NCI-H2029 (cell line): Measurements from ENCODE around the gene RIMBP2.

Source experiments
- DNase-seq: peaks from one replicate; lab custom pipeline; 2025; lab: John Stamatoyannopoulos, UW

The RIMBP2 gene

DNA sequence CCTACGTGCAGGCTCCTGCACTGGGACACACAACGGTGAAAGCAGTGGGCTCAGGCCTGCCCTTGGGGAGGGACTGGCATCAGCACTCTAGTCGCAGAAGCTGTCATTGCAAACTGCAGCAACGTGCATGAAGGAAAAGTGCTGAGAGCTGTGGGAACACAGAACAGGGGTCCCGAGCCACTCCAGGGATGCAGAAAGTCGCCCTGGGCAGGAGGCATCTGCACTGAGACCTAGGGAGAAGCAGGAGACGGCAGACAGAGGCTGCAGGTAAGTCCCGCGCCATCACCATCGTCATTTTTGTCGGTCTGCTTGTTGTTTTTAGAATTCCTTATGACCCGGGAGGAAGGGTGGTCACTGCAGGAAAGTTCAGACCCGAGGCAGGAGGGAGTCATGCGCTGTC lies 21.6 kb upstream of the RIMBP2 start:
- no peak for DNase-seq

DNA sequence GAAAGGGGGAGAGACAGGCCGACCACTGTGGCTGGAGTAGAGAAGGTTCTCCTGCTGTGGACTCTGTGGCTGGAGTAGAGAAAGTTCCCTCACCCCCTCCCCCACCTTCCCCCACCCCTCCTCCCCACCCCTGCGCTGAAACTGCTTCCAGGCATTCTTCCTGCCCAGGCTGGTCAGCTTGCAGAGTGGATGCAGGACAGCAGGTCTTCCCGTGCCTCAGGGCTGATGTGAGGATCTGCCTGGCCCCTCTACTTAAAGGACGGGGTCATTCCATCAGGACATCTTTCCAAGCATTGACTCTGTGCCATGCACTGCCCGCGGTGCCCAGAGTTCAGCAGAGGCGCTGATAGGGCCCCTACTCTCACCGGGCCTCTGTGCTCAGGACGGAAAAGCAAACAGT lies 13.2 kb upstream of the RIMBP2 start:
- no peak for DNase-seq

DNA sequence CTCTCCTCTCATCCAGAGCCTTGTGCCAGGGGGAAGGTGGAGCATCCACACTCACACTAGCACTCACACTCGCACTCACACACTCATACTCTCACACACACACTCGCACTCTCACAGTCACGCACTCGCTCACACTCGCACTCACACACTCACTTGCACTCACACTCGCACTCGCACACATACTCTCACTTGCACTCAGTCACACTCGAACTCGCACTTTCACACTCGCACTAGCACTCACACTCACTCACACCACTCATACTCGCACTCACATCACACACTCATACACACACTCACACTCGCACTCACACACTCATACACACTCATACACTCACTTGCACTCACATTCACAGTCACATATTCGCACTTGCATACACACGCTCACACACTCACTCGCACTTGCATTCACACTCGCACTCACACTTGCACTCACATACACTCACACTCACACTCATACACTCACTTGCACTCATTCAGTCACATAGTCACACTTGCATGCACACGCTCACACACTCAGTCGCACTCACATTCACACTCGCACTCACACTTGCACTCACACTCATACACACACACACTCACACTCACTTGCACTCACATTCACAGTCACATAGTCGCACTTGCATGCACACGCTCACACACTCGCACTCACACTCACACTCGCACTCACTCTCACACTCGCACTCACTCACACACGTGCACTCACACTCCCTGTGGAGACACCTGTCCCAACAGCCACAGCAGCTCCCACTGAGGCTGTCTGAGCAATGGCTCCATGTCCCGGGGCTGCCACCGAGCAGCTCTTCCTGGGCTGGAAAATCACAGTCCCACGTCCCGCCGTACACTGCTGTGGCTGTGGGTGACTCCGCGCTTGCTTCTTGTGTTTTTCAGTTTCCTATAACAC lies 12.3 kb upstream of the RIMBP2 start:
- DNase-seq = no peak

DNA sequence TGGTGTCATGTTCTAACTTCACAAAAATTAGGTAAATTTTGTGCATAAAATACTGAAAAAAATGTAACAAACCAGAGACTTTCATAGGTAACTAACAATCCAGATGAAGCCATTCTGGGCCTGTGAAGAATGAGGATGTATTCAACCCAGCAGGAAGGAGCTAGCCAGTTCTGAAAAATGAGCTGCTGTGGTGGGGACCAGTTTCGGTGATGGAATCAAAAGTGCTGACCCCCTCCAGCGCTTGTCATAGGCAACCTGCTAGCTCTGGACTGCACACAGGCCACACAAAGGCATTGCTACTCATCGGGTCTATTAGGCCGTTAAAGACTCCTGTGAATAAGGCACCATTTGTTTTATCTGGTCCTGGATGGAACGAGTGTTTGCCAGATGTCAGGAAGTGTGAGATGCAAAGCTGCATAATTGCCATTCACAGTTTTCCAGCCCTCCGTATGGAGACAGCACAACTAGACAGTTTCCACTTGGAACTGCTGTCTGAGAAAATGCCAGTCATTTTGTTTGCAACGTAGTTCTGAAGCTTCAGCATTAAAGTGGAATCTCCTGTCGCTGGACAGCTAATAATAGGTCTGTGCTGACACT lies 3.3 kb upstream of the RIMBP2 start:
- no peak for DNase-seq

DNA sequence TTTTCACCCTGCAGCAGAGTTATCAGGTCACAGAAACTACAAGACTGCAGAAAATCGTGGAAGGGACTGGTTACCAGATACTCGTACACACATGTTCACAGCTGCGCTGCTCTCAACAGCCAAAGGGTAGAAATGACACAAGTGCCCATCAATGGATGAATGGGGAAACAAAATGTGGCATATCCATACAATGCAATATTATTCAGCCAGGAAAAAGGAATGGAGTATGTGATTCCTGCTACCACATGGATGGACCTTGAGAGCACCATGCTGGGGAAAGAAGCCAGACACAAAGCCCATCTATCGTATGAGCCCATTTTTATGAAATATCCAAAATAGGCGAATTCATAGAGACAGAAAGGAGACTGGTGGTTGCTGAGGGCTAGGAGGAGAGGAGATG lies 1.7 kb upstream of the RIMBP2 start:
- no peak for DNase-seq

DNA sequence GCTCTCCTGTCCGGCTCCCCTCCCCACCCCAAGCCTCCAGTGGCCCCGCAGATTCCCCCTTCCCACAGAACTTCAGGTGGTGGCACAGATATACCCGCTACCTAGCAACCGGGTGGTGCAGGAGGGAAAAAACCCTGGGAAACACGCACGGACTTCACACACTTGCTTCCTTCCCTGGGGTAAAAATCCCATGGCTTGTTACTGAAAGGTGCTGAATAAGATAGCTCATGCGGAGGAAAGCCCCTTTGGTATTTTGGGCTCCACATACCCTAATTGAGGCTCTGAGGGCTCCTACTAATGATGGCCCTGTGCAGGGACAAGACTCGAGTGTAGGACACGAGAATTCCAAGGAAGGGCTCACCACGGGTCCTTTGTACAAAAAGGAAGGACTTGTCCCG lies 869 bp upstream of the RIMBP2 start:
- no peak for DNase-seq

DNA sequence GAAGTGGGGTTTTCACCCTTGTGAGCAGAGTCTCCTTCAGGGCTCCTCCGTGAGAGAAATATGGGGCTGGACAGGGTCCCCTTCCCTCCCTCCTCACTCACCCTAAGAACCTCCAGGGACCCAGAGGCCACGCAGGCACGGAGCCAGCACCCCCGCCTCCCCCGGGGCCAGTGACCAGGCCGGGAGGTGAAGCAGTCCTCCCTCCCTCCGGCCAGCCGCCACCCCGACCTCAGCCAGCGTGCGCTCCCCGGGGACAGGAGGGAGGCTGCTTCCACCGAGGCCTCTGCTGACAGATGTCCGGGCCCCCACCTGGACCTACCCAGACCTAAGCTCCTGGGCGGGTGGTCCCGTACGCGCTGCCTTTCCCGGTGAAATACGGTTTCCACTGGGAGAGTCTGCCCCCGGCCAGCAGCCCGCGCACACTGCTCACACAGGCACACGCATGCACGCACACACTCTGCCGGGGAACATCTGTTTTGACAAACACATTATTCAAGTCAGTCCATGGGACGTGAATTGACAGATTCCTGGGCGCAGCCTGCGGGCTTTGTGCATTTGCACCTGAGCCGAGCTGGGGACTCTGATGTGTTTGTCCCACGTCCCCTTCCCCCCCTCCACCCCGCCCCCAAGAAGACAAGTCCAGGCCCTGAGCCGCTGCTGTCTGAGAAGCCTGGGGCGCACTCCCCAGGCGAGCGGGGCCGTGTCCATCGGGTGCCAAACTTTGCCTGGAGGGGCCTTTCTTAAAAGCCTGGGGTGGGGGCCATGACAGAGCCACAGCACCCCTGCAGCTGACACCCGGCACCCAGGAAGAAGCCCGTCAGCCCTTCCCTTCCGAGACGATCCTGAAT lies 725 bp downstream of the RIMBP2 start:
- DNase-seq = no peak

DNA sequence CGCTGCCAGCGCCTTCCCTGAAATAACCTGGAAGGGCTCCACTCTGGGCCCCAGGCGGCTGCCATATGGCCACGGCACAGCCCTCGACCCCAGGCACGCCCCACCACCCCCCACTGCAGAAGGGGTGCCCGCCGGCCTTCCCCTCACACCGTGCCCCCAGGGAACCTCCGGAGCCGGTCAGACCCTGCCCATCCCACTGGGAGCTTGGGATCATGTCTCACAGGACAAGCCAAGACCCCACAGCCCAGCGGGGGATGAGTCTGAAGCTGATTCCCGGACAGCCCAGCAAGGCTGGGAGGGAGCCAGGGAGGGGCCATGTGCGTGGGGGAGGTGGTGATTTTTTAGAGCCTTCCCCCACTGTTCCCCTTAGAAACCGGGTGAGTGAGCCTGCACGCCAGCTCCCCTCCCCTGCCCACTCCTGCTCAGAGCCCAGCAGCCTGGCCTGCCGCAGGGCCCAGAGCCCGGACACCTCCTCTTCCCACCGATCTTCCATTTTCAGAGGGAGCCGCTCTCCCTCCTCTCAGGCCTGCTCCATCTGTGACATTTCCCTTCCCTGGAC lies 1.4 kb downstream of the RIMBP2 start:
- DNase-seq = no peak

DNA sequence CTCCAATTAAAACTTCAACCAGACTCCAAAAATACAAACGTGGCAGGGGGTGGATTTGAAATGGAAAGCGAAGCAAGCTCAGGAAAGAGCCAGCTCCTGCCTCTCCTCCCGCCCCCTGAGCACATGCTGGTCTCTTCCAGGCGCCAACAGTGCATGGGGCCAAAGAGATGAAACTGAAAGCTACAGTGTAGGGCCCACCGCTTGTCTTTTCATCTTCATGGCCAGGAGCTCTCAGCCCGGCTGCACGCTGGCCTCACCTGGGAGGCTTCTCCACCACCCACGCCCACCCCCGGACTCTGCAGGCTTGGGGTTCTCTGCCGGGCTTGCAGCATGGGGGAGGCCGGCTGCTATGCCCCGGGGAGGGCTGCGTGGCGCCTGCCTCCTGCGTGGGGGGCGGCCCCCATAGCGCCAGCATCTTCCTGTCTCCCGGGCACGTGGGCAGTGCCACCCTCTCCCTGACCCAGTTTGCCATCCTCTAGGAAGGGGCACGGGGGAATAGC lies 2.0 kb downstream of the RIMBP2 start:
- no peak for DNase-seq

DNA sequence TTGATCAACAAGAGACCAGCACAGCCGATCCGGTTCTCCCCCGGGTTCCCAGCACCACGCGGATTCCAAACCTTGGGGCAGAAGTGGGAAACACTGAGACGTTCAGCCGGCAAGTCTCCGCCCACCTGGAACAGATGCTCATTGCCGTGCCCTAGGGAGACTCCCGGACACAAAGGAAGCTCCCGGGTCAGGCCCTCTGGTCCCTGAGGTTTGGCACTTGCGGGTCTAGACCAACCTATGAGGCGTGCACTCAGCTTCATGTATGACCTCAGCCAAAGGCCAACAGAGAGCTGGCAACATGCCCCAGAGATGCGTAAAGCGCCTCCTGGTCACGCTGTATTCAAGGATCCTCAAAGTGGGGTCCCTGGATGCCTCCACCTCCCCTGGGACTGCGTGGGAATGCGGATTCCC lies 2.5 kb downstream of the RIMBP2 start:
- peak; percentile 81 for DNase-seq

DNA sequence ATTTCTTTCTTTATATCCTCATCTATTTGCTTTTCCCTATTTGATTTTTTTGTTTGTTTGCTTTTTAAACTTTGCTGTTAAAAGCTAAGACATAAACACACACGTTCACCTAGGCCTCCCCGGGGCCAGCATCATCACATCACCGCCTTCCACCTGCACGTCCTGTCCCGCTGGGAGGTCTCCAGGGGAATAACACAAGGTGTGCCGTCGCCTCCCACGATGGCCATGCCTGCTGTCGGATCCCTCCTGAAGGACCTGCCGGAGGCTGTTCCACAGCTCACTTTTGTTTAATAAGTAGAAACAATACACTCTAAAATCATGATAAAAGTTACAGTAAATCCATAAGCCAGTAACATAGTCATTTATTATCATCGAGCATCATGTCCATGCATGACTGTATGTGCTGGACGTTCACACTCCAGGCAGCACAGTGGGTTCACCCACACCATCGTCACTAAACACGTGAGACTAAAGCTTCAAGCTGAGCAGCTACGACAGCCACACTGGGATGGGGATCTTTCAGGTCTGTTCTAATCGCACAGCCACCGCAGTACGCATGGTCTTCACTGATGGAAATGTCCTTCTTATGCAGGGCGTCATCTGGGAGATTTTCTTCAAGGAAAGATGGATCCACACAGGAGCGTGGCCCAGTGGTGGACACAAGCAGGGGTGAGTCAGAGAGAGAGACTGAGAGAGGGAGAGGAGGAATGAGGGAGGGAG lies 3.6 kb downstream of the RIMBP2 start:
- DNase-seq = no peak

DNA sequence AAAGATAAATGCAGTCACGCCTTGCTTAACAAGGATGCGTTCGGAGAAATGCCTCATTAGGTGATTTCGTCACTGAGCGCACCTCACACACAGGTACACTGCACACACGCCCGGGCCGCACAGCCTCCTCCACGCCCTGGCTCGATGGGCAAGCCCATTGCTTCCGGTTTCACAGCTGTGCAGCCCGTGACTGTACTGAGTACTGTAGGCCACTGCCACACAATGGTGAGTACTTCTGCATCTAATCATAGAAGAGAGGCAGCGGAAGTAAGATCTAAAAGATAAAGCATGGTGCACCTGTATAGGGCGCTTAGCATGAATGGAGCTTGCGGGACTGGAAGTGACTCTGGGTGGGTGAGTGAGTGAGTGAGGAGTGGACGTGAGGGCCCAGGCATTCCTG lies 4.3 kb downstream of the RIMBP2 start:
- no peak for DNase-seq

DNA sequence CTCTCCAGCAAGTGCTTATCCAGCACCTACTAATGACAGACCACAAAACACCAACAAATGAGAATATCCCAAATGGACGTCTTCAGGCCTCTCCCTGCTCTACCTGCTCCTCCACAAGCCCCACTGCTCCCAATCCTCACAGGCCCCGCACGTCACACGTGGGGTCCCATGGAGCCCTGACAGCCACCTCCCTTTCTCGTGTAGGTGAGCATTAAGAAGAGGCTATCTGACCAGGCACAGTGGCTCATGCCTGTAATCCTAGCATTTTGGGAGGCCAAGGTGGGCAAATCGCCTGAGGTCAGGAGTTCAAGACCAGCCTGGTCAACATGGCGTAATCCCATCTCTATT lies 5.4 kb downstream of the RIMBP2 start:
- DNase-seq = no peak

DNA sequence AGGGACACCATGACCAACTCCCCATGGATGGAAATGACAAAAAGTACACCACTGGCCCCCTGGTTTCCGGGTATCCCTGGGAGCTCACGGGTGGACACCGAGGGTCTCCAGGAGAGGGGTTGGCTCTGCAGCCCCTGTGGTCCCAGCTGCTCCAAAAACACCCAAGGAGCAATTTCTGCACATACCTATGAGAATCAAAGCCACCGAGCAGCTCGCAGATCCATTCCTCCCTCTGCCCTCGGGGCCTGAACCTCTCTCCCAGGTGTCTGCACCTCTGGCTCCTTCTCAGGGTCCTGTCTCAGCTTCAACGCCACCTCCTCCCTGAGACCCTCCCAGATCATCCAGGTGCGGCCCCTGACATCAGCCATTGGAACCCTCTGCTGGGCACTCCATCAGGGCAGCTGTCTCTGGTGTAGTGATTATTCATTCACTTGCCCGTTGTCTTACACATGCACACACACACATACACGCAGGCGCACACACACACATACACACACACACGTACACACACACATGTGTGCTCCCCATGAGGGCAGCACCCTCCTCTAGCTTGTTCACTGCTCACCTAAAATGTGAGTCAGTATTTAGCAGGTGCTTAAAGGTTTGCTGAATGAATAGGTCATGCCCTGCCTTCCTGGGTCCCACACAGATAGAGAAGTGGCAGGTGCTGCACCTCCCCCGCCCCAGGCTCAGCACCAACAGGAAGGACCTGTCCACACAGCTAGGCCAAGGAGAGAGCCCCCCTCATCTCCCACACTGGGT lies 5.9 kb downstream of the RIMBP2 start:
- no peak for DNase-seq

DNA sequence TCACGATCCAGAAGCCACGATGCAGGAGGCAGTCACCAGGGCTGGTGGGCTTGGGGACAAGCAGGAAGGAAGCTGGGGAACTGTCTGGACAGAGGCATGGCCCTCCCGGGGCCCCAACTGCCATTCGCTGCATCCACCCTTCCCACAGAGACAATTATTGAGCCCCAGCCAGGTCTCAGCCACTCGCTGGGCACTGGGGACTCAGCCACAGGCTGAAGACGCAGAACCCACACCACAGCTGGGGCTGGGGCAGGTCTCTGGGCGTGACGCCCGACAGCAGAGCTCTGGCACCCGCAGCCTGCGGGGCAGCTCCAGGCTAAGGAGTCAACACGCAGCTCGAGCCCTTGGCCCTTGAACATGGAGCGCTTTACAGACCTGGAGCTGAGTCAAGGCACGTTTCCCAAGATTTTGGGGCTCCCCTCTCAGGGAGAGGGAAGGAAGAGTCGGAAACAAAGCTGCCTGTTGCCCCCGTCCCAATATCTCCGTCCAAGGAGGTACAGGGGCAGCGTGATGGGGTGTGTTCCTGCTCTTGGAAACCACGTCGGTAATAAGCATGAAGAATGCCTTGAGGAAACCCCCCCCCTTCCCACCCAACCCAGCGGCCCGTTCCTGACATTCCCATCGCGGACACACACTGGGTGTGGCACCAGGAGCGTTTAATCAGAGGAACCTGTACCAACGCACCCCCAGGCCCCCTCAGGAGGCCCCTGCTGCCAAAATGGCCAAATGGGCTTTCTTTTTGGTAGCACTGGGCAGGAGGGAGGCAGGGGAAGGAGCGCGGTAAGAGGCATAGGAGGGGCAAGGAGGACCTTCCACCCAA lies 6.7 kb downstream of the RIMBP2 start:
- no peak for DNase-seq

DNA sequence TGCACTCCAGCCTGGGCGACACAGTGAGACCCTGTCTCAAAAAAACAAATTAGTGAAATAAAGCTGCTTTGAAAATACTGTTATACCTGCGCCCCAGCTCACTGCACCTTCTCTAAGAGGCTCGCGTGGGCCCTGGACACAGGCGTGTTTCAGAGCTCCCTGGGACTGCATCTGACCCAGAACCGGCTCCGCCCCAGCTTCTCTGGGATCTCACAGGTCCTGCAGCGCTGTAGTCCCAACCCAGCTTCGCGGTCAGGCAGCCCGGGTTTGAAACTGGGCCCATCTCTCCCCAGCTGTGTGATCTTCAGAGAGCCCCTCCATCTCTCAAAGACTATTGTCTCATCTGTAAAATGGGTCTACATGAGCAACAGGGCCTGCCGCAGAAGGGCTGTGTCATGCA lies 7.5 kb downstream of the RIMBP2 start:
- no peak for DNase-seq

DNA sequence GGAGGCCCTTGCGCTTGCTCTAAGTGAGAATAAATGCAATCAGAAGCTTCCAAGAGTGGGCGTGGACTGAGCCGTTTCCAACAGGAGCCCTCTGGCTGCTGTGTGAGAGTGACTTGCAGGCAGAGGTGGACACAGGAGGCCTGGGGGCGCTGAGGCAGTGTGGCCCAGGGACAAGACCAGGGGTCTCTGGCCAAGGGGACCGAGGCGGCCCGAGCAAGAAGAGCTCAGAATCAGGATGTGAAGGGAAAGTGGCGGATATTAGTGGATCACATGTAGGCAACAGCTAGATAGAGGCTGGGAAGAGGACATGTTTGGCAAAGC lies 8.6 kb downstream of the RIMBP2 start:
- DNase-seq = no peak

DNA sequence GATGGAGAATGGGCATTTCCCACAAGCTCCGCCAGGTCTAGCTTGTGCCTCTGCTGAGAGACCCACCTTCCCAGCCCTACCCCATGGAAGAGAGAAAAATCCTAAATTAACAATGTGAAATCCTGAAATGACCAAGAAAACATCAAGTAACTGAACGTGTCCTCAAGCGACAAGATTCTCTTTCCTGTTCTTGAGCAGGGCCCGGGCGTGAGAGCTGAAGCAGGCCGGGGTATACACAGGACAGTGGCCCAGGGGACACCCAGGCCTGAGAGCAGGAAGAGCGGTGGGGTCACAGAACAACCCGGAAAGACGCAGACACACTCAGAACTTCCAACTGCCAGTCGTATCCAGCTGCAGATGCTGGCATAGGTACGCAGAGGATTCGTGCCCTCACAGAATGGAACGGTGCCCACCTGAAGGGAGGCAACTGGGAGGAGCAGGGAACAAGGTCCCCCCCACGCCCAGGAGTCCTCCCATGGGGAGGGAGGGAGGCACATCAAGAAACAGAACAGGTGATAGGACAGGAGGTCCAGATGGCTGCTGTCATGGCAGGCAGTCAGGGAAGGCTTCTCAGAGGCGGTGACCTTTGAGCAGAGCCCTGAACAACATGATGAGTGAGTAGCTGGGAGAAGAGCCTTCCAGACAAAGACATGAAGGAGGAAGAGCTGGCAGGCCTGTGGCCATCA lies 9.1 kb downstream of the RIMBP2 start:
- DNase-seq = no peak

DNA sequence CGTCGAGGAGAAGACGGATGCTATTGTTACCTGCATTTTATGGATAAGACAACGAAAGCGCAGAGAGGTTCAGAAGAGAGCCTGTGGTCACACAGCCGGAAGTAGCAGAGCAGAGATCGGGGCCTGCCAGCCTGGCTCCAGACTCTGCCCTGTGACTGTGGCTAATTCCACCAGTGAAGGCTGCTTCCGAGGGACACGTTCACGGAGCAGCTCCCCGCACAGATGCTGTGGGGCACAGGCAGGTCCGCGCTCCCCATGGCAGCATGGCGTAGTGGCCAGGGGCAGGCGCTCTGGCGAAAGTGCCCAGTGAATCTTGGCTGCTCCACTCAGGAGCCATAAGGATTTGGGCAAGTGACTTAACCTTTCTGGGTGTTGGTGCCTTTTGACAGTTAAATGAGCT lies 9.8 kb downstream of the RIMBP2 start:
- no peak for DNase-seq
